Uterus (tissue), 2 donors: ENCODE data around the gene ABCC3.

Experiments
- CTCF ChIP-seq, 4 experiments: fragments of 200-600 bp in 2 of 4; fragments of 450-650 bp in 2 of 4; sonication (generic) in 2 of 4; IDR thresholded peaks; one replicate each; pipeline ENCODE4 v1.5.1; 2016 to 2019; ENCODE audit warnings: antibody characterized with exemption in 4 of 4, mild to moderate bottlenecking in 2 of 4, moderate library complexity in 1 of 4
- POLR2A ChIP-seq, 2 donors: fragments of 450-650 bp; IDR thresholded peaks; one replicate each; pipeline ENCODE4 v1.6.1; 2016; ENCODE audit warnings: antibody characterized with exemption in 2 of 2, mild to moderate bottlenecking in 1 of 2, moderate library complexity in 1 of 2

GRCh38 chr17:50619489-50619888 is 15.2 kb upstream of the ABCC3 start:
- TF ChIP-seq CTCF (IDR thresholded peaks at IDR 0.05) (no peak), POLR2A (IDR thresholded peaks at IDR 0.05) (no peak)
